ENCODE measurements around the gene CDRT4.

CDRT4 gene

GRCh38 chr17:15393414-15393813 is 74.0 kb downstream of the CDRT4 start:
- Histone ChIP-seq H3K9me3 (ENCODE audit: control insufficient read depth, low read length) (no peaks in the 10 kb centered on the region), H3K4me1 (ENCODE audit: control insufficient read depth, insufficient read depth, low read length, poor library complexity, severe bottlenecking) (peaks cover 11% of the 10 kb centered on the region), H3K27ac (ENCODE audit: low read depth, low read length, severe bottlenecking) (no peak overlapping the region), H3K36me3 (ENCODE audit: control insufficient read depth, insufficient read depth, low read length) (no peaks in the 10 kb centered on the region), H3K4me3 (ENCODE audit: extremely low read depth, insufficient read depth, low read length, poor library complexity, severe bottlenecking) (no peak overlapping the region)
- 81 to 82% methylated on average over 7 of the region's 7 CpGs for WGBS, 2 experiments (ENCODE audit: insufficient coverage in 2 of 2)

GRCh38 chr17:15392326-15392741 is 75.1 kb downstream of the CDRT4 start:
- Histone ChIP-seq H3K36me3 (ENCODE audit: control insufficient read depth, insufficient read depth, low read length) (no peaks in the 10 kb centered on the region), H3K9me3 (ENCODE audit: control insufficient read depth, low read length) (no peaks in the 10 kb centered on the region), H3K4me1 (ENCODE audit: control insufficient read depth, insufficient read depth, low read length, poor library complexity, severe bottlenecking) (peaks cover under 1% of the 10 kb centered on the region), H3K4me3 (ENCODE audit: extremely low read depth, insufficient read depth, low read length, poor library complexity, severe bottlenecking) (no peak overlapping the region), H3K27ac (ENCODE audit: low read depth, low read length, severe bottlenecking) (no peak overlapping the region)
- 86 to 93% methylated on average over 4 to 5 of the region's 5 CpGs for WGBS, 2 experiments (ENCODE audit: insufficient coverage in 2 of 2)

GRCh38 chr17:15388356-15389041 is 78.9 kb downstream of the CDRT4 start:
- no peak overlapping the region for H3K4me3 ChIP-seq (ENCODE audit: extremely low read depth, insufficient read depth, low read length, poor library complexity, severe bottlenecking)
- WGBS, 2 experiments (ENCODE audit: insufficient coverage in 2 of 2): 92 to 100% methylated on average over 1 to 7 of the region's 8 CpGs

DNA sequence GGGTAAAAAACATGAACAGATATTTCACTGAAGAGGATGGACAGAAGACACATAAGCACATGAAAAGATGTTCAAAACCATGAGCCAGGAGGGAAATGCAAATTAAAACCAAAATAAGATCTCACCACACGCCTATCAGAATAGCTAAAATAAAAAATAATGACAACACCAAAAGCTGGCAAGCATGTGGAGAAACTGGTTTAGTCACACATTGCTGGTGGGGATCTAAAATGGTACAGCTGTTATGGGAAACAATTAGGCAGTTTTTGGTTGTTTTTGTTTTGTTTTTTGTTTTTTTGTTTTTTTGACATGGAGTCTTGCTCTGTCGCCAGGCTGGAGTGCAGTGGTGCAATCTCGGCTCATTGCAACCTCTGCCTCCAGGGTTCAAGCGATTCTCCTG is 81.3 kb downstream of the CDRT4 start:
- H3K36me3 ChIP-seq (ENCODE audit: control insufficient read depth, insufficient read depth, low read length): no peaks in the 10 kb centered on the region
- H3K9me3 ChIP-seq (ENCODE audit: control insufficient read depth, low read length): no peaks in the 10 kb centered on the region
- no peak overlapping the region for H3K4me3 ChIP-seq (ENCODE audit: extremely low read depth, insufficient read depth, low read length, poor library complexity, severe bottlenecking)
- no peak overlapping the region for H3K27ac ChIP-seq (ENCODE audit: low read depth, low read length, severe bottlenecking)
- H3K4me1 ChIP-seq (ENCODE audit: control insufficient read depth, insufficient read depth, low read length, poor library complexity, severe bottlenecking): peaks cover 8% of the 10 kb centered on the region
- WGBS, 2 experiments (ENCODE audit: insufficient coverage in 2 of 2): 95 to 100% methylated on average over 2 to 3 of the region's 4 CpGs

More at GRCh38 chr17:15388356-15389041, 78.9 kb downstream of the CDRT4 start:
- no peak overlapping the region for H3K27ac ChIP-seq (ENCODE audit: low read depth, low read length, severe bottlenecking)
- H3K4me1 ChIP-seq (ENCODE audit: control insufficient read depth, insufficient read depth, low read length, poor library complexity, severe bottlenecking): peaks cover 8% of the 10 kb centered on the region
- H3K9me3 ChIP-seq (ENCODE audit: control insufficient read depth, low read length): no peaks in the 10 kb centered on the region
- H3K36me3 ChIP-seq (ENCODE audit: control insufficient read depth, insufficient read depth, low read length): no peaks in the 10 kb centered on the region
